ENCODE measurements around the gene DYRK1A.
"Not testable (repeated sequence)": the region's sequence is repeated elsewhere in the genome, so short reads cannot be mapped to it uniquely, and the experiment has no call there.

The DYRK1A gene

DNA sequence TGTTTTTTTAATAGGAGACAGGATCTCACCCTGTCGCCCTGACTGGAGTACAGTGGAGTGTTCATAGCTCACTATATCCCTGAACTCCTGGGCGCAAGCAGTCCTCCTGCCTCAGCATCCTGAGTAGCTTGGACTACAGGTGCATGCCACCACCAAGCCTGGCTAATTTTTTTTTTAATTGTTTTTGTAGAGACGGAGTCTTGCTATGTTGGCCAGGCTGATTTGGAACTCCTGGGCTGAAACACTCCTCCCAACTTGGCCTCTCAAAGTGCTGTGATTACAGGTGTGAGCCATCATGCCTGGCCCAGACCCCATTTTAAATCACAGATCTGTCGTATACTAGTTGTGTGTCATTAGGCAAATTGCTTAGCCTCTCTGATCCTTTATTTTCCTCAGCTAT is 161.1 kb downstream of the DYRK1A start:
- no peak for DNase-seq (ENCODE audit: low read depth, low spot score)

DNA sequence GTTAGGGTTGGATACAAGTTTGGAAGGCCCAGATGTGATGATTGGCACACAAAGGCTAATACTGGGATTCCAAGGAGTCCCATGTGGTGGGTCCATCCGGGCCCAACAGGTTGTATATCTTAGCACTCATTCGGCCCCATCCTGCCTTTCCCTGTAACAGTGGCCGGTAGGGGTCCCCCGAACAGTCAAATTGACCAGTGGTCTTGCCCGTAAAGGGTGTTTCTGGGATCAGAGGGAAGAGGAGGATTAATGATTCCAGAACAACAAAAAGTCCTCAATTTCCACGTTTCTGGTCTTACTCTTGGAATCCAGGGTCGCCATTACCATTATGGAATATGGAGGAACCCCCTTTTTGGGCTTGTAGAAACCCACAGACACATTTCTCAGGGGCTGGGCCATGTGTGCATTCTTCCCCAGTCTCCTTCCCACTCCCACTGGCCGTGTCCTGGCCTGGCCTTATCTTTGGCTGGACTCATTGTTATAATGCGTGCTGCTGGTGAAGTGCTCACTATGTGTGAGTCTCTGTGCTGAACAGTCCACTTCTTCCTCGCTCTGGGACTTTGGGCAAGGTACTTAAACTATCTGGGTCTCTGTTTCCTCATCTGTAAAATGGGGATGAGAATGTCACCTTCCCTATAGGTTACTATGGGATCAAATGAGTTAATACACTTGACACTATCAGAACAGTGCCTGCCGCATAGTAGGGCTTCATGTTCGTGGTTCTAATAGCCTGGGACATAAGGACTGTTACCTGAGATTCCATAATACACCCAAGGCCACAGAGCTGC is 161.8 kb downstream of the DYRK1A start:
- DNase-seq (ENCODE audit: low read depth, low spot score): no peak

- no peak for DNase-seq (ENCODE audit: low read depth, low spot score)
These were observed 163.1 kb downstream of the DYRK1A start for GRCh38 chr21:37529649-37530048.

DNA sequence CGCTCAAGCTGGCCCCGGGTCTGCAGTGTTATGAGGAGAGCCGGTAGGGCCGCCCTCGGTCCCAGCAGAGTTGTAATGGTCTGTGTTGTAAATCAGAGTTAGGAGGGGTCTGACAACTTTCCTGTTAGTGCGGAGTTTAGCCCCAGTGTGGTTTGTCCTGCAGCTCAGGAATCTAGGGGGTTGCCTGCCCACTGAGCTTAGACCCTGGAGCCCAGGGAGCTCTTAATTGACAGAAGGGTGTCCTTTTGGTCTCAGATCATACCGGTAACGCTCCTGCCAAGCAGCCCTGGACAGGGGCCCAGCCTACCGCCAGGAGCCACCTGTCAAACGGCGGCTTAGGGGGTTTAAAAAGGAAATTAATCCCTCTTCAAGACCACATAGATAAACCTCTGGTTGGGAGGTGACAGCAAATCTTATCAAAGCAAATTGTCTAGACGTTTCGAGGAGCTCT is 164.4 kb downstream of the DYRK1A start:
- DNase-seq (ENCODE audit: low read depth, low spot score): no peak

- no peak for DNase-seq (ENCODE audit: low read depth, low spot score)
These were observed 164.9 kb downstream of the DYRK1A start for GRCh38 chr21:37531431-37531932.

- no peak for DNase-seq (ENCODE audit: low read depth, low spot score)
These were observed 166.6 kb downstream of the DYRK1A start for GRCh38 chr21:37532868-37533780.

GRCh38 chr21:37534431-37534830 is 167.9 kb downstream of the DYRK1A start:
- no peak for DNase-seq (ENCODE audit: low read depth, low spot score)

- no peak for DNase-seq (ENCODE audit: low read depth, low spot score)
These were observed 168.6 kb downstream of the DYRK1A start for GRCh38 chr21:37535130-37535529.

GRCh38 chr21:37535672-37536071 is 169.1 kb downstream of the DYRK1A start:
- no peak for DNase-seq (ENCODE audit: low read depth, low spot score)

DNA sequence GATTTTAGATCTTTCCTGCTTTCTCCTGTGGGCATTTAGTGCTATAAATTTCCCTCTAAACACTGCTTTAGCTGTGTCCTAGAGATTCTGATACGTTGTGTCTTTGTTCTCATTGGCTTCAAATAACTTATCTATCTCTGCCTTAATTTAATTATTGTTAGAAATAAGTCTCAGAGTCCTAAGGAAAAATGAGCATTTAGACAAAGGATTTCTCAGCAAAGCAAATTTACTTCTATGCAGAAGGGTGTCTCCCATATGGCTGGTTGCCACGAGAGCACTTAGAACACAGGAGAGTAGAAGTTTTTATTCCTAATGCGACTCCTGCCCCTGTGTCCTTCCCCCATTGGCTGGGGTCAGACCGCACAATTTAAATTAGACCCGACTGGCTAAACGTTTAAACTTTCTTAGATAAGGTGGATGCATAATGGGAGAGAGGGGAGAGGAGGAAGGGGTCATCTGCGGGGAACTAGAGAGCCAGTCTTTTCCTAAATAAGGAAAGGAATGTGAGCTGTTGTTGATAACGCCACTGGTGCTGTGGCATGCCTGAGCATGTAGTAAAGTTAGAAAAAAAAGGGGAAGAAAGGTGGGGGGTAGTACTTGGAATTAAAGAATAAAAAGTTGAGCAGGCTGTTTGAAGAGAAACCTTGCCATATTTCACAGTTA is 170.2 kb downstream of the DYRK1A start:
- no peak for DNase-seq (ENCODE audit: low read depth, low spot score)

- no peak for DNase-seq (ENCODE audit: low read depth, low spot score)
These were observed 170.9 kb downstream of the DYRK1A start for GRCh38 chr21:37537391-37537996.

DNA sequence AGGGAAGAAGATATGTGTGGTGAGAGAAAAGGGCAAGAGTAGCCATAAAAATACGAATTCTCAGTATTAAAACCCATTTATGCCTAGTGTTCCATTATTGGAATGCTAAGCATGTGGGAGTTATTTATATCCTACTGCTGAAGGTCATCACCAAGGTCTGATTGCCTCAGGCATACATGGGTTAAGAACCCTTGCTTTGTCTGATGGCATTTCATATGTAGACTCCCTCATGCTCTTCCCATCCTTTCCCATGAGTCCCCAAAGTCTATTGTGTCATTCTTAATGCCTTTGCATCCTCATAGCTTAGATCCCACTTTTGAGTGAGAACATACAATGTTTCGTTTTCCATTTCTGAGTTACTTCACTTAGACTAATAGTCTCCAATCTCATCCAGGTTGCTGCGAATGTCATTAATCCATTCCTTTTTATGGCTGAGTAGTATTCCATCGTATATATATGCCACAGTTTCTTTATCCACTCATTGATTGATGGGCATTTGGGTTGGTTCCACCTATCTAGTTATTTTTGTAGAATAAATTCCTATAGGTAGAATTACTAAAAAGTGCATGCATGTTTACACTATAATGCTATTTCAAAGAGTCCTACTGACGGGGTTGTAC is 172.5 kb downstream of the DYRK1A start:
- DNase-seq (ENCODE audit: low read depth, low spot score): no peak

- not testable (repeated sequence) for DNase-seq (ENCODE audit: low read depth, low spot score)
These were observed 174.6 kb downstream of the DYRK1A start for GRCh38 chr21:37541128-37541527.

GRCh38 chr21:37542512-37542911 is 175.9 kb downstream of the DYRK1A start:
- no peak for DNase-seq (ENCODE audit: low read depth, low spot score)

DNA sequence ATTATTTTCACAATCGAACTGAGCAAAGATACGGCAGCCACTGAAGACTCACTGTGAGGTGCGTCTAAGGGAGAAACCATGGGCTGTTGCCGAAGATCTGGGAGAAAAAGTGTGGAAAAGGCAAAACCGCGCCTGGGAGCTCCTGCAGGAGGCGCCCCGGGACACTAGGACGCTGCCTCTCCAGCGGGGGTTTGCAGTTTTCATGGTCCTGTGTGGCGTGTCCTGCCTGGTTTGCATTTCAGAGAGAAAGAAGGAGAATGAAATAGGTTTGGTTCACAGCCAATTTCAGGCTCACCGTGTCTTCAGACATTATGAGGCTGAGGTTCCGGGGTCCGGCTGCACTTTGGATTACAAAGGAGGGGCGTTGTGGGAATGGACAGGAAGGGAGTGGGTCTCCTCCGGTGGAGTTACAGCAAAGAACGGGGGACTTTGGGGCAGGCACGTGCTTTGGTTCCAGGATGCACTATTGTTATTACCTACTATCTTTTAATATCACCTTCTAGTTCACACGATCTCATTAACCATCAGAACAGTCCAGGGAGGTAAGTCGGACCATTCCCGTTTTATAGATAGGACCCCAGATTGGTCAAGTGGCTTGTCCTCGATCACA is 179.8 kb downstream of the DYRK1A start:
- no peak for DNase-seq (ENCODE audit: low read depth, low spot score)

GRCh38 chr21:37546949-37547614 is 180.5 kb downstream of the DYRK1A start:
- no peak for DNase-seq (ENCODE audit: low read depth, low spot score)

DNA sequence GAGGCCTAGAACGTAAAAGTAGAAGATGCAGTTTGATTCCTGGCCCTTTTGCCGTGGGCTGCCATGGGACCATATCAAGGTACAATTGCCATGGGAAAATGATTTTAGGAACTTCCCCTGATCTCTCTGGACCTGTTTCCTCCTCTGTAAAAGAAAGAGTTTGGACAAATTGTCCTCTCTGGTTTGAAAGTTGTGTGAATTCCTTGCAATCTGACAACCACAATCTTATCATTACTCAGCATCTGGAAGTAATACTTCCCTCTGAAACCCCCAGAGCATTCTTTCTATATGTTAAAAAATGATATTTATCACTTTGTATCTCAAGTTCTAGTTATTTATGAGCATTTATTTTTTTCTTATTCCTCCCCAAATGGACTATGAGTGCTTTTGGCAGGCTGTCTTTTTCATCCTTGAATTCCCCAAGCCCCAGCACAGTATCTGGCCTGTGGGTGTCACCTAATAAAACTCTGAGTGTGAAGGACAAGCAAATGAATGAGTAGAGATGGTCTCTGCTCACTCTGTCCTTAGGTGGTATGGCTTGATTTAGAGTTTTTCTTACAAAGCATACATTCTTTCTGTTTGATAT is 181.1 kb downstream of the DYRK1A start:
- DNase-seq (ENCODE audit: low read depth, low spot score): no peak

DNA sequence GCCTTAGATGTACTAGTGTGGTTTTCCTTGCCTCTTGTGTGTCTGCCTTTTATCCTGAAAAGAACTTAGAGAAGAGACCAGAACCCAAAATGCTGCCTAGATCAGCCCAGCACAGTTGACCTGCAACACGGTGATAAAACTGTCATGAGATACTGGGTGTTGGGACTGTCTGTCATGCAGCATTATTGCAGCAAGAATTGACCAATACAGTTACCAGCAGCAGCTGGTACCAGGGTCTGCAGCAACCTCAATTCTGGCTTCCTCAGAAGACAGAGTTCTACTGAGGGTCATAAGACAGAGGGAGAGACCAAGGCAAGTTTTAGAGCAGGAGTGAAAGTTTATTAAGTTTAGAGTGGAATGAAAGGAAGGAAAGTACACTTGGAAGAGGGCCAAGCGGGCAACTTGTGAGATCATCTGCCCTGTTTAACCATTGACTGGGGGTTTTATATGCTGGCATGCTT is 182.0 kb downstream of the DYRK1A start:
- no peak for DNase-seq (ENCODE audit: low read depth, low spot score)

GRCh38 chr21:37549730-37550129 is 183.2 kb downstream of the DYRK1A start:
- DNase-seq (ENCODE audit: low read depth, low spot score): not testable (repeated sequence)

DNA sequence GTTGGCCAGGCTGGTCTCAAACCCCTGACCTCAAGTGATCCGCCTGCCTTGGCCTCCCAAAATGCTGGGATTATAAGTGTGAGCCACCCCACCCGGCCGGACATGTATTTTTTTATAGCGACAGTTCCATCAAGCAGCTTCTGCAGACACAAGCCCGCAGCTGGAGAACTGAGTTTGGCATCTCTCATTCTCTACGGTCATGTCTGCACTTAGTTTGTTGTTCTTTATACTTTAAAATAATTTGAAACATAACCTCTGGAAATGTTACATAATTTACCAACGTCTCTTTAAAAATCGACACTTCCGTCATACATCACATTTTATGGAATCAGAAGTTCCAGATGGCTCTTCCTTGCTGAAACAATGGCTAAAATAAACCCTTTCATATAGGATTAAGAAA is 183.6 kb downstream of the DYRK1A start:
- DNase-seq (ENCODE audit: low read depth, low spot score): no peak
